Myocyte (in vitro differentiated cells): ENCODE data around the gene S100A9. TPM values are rescaled to one million over a fixed set of nuclear protein-coding genes. Genes with fewer than 3 reads are reported as not detected.
A peak's percentile ranks its signal among the peaks of the same experiment; 100 is the strongest.
"Not testable (repeated sequence)": the region's sequence is repeated elsewhere in the genome, so short reads cannot be mapped to it uniquely, and the experiment has no call there.

Source experiments
- DNase-seq: peaks from one replicate; pipeline ENCODE4 v3.0.0-alpha.2; 2012; ENCODE audit warnings: low read depth
- total RNA-seq: library from RNA; depleted of rRNA; stranded (reverse); fragments of >200 nt; gene quantifications from 2 replicates; pipeline ENCODE4 v1.2.3, GENCODE V29; 2014

The S100A9 gene
- total RNA-seq, 1 donor from 2014 or later: not detected

GRCh38 chr1:153344718-153345025 lies 13.0 kb upstream of the S100A9 start:
- DNase-seq: no peak

GRCh38 chr1:153345187-153346076 lies 12.2 kb upstream of the S100A9 start:
- DNase-seq: no peak

- no peak for DNase-seq
Observed at GRCh38 chr1:153346077-153346723, 11.5 kb upstream of the S100A9 start.

GRCh38 chr1:153347049-153347448 lies 10.6 kb upstream of the S100A9 start:
- DNase-seq: not testable (repeated sequence)

GRCh38 chr1:153347856-153348255 lies 9.8 kb upstream of the S100A9 start:
- no peak for DNase-seq

GRCh38 chr1:153348511-153349362 lies 8.9 kb upstream of the S100A9 start, which contains the start of gene PGLYRP4:
Gene PGLYRP4 (minus strand): TSS chr1:153348841. CDS start chr1:153347932, 909 bp downstream.
- no peak for DNase-seq

GRCh38 chr1:153349363-153350320 lies 8.0 kb upstream of the S100A9 start:
- DNase-seq: no peak

GRCh38 chr1:153350321-153350957 lies 7.2 kb upstream of the S100A9 start:
- DNase-seq: no peak

- peak; percentile 69 for DNase-seq
Observed at GRCh38 chr1:153352523-153352922, 5.1 kb upstream of the S100A9 start.

GRCh38 chr1:153353226-153353947 lies 4.3 kb upstream of the S100A9 start:
- no peak for DNase-seq

- DNase-seq: no peak
Observed at GRCh38 chr1:153354515-153355193, 3.0 kb upstream of the S100A9 start.

- DNase-seq: peak; percentile 6
Observed at GRCh38 chr1:153355445-153356071, 2.1 kb upstream of the S100A9 start.

- DNase-seq: no peak
Observed at GRCh38 chr1:153356392-153357075, 1.1 kb upstream of the S100A9 start.

- no peak for DNase-seq
Observed at GRCh38 chr1:153357076-153357852, 390 bp upstream of the S100A9 start.

GRCh38 chr1:153358691-153358975 lies 979 bp downstream of the S100A9 start:
- DNase-seq: no peak

GRCh38 chr1:153359241-153359640 lies 1.6 kb downstream of the S100A9 start:
- no peak for DNase-seq

- no peak for DNase-seq
Observed at GRCh38 chr1:153360190-153360589, 2.5 kb downstream of the S100A9 start.
